ENCODE measurements around the gene ADAMTSL1. TPM values are rescaled to one million over a fixed set of nuclear protein-coding genes. Genes with fewer than 3 reads are reported as not detected.

ADAMTSL1 gene
- total and polyA plus RNA-seq, 2 of the 13 experiments (the other 11 are each of a cell fraction or from before 2014, with no cell fraction given): not detected

DNA sequence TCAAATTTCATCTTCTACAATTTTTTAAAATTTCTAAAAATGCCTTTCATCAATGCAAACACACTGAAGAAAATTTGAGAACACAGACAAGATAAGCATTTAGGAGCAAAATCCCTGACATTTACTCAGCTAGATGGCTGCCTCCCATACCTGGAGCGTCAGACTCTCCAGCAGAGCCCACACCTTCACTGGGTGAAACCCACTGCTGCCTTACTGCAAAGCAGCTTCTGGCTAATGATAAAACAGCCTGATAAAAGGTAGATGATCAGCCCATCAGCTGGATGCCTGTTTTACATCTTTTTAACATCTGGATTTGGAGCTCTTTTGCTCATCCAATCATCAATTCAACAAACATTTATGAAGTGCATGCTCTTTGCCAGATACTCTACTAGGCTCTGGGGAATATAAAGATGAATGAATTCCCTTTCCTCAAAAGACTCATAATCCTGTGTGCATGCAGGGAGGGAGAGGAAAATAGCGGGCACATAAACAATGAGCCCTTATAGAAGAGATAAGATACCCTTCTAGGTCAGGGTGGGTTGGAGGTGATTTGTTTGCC is 287.9 kb downstream of the ADAMTSL1 start:
- FAIRE-seq (no peak), DNase-seq (ENCODE audit: low spot score) (no peak), ATAC-seq (no peak)
- Histone ChIP-seq H2AFZ (ENCODE audit: low read length) (no peak overlapping the region), H3K36me3 (replicated peaks in 1 of 2; ENCODE audit: control insufficient read depth in 1 of 2, insufficient read depth in 2 of 2, low read length in 2 of 2) (no peaks in the 10 kb centered on the region), H3K9ac (ENCODE audit: insufficient read depth, low read depth, low read length) (no peak overlapping the region), H3K27ac (ENCODE audit: extremely low read length, insufficient read depth, low read length) (no peak overlapping the region), H3K79me2 (ENCODE audit: insufficient read depth, low read length) (no peaks in the 10 kb centered on the region), H3K4me3 (replicated peaks in 1 of 3; ENCODE audit: insufficient read depth in 1 of 3, low read depth in 2 of 3, low read length in 3 of 3) (no peak overlapping the region), H3K9me3 (ENCODE audit: low read length) (no peaks in the 10 kb centered on the region), H3K27me3 (ENCODE audit: control insufficient read depth in 1 of 2, insufficient read depth in 2 of 2, low read length in 2 of 2) (no peaks in the 10 kb centered on the region), H3K4me2 (ENCODE audit: low read depth, low read length) (no peak overlapping the region), H3K4me1 (ENCODE audit: insufficient read depth, low read length) (0 out of 2 replicates have a peak, but pooled peaks cover under 1% of the 10 kb centered on the region), H4K20me1 (ENCODE audit: insufficient read depth, low read length) (no peaks in the 10 kb centered on the region)
- in situ Hi-C loops (cut with HindIII; ENCODE audit: extremely low pct_ligation_motif_present, low pct_unique_long_range_greater_than_20kb): no loop called here
- intact Hi-C loops (cut with micrococcal nuclease; ENCODE audit: unreplicated experiment): no loop called here
- 0% methylated on average over 2 of the region's 2 CpGs for WGBS (ENCODE audit: low lambda C conversion rate)
- ChIA-PET CTCF (ENCODE audit: low intra/inter-chr PET ratio, low total read pairs) (no interaction called here), POLR2A (no interaction called here)
- BruUV-seq (replicated peaks): no TSS peak
- TF ChIP-seq ZHX1 (CRISPR knock-in tag; IDR thresholded peaks at IDR 0.05; ENCODE audit: low read depth) (no peak), SP5 (CRISPR knock-in tag; IDR thresholded peaks at IDR 0.05; ENCODE audit: borderline replicate concordance, low read depth) (no peak), ZNF441 (CRISPR knock-in tag; IDR thresholded peaks at IDR 0.05; ENCODE audit: borderline replicate concordance) (no peak), ZNF205 (CRISPR knock-in tag; IDR thresholded peaks at IDR 0.05) (no peak), ZNF121 (CRISPR knock-in tag; IDR thresholded peaks at IDR 0.05) (no peak), SMC3 (IDR thresholded peaks at IDR 0.05; ENCODE audit: low read length) (no peak)
- TF ChIP-seq, protein P1, sequence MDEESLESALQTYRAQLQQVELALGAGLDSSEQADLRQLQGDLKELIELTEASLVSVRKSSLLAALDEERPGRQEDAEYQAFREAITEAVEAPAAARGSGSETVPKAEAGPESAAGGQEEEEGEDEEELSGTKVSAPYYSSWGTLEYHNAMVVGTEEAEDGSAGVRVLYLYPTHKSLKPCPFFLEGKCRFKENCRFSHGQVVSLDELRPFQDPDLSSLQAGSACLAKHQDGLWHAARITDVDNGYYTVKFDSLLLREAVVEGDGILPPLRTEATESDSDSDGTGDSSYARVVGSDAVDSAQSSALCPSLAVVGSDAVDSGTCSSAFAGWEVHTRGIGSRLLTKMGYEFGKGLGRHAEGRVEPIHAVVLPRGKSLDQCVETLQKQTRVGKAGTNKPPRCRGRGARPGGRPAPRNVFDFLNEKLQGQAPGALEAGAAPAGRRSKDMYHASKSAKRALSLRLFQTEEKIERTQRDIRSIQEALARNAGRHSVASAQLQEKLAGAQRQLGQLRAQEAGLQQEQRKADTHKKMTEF (CRISPR knock-in tag; IDR thresholded peaks at IDR 0.05): no peak
- TF ChIP-seq, protein P2, sequence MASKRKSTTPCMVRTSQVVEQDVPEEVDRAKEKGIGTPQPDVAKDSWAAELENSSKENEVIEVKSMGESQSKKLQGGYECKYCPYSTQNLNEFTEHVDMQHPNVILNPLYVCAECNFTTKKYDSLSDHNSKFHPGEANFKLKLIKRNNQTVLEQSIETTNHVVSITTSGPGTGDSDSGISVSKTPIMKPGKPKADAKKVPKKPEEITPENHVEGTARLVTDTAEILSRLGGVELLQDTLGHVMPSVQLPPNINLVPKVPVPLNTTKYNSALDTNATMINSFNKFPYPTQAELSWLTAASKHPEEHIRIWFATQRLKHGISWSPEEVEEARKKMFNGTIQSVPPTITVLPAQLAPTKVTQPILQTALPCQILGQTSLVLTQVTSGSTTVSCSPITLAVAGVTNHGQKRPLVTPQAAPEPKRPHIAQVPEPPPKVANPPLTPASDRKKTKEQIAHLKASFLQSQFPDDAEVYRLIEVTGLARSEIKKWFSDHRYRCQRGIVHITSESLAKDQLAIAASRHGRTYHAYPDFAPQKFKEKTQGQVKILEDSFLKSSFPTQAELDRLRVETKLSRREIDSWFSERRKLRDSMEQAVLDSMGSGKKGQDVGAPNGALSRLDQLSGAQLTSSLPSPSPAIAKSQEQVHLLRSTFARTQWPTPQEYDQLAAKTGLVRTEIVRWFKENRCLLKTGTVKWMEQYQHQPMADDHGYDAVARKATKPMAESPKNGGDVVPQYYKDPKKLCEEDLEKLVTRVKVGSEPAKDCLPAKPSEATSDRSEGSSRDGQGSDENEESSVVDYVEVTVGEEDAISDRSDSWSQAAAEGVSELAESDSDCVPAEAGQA (IDR thresholded peaks at IDR 0.05; ENCODE audit: low read depth): no peak
- TF ChIP-seq, protein P2 (CRISPR knock-in tag; IDR thresholded peaks at IDR 0.05; ENCODE audit: borderline replicate concordance): no peak

Data from HepG2 (cell line).